Pancreas (tissue), 10 donors: ENCODE data around the gene PRKCB. TPM values are rescaled to one million over a fixed set of nuclear protein-coding genes. Genes with fewer than 3 reads are reported as not detected.

Source experiments
- ATAC-seq, 4 donors: fragments of 200-7000 bp; cut with Tn5 transposase; one replicate each; pipeline versions ENCODE4 v1.8.0 to v1.9.1; 2020; ENCODE audit warnings: mild to moderate bottlenecking in 4 of 4, moderate library complexity in 4 of 4
- DNase-seq, 6 donors: peaks; one replicate each; pipeline ENCODE4 v3.0.0-alpha.2; 2020
- FAIRE-seq: peaks from 2 replicates; lab custom pipeline; 2012; peaks lifted over from hg19 to GRCh38; lab: Jason Lieb, UNC
- H3K27ac ChIP-seq, 4 donors: fragments of 200-600 bp; sonication (generic); 1 replicate in 3 of 4; 2 replicates in 1 of 4; pipeline versions ENCODE4 v1.5.0 to v1.8.0; 2020
- H3K27me3 ChIP-seq, 4 donors: fragments of 200-600 bp; one replicate each; pipeline ENCODE4 v1.8.0; 2021
- H3K36me3 ChIP-seq, 3 donors: fragments of 200-600 bp; sonication (generic) in 1 of 3; one replicate each; pipeline versions ENCODE4 v1.5.0 to v1.8.0; 2020 to 2021
- H3K4me1 ChIP-seq, 3 donors: fragments of 200-600 bp; one replicate each; pipeline ENCODE4 v1.8.0; 2021
- H3K4me3 ChIP-seq, 4 donors: fragments of 200-600 bp; sonication (generic) in 2 of 4; one replicate each; pipeline versions ENCODE4 v1.5.0 to v1.8.0; 2020 to 2021
- H3K9me3 ChIP-seq, 4 donors: fragments of 200-600 bp; one replicate each; pipeline ENCODE4 v1.8.0; 2021
- CTCF ChIP-seq, 4 donors: fragments of 200-600 bp; sonication (generic) in 3 of 4; IDR thresholded peaks; one replicate each; pipeline versions ENCODE4 v1.5.0 to v1.8.0; 2021; ENCODE audit warnings: antibody characterized with exemption in 4 of 4
- WGBS, 2 donors: extraction: QIAGEN DNeasy Blood & Tissue Kit; methylation state at CpG; one replicate each; pipeline ENCODE4 v1.1.7; 2013; 5-methylcytosine and 5-hydroxymethylcytosine counted together
- intact Hi-C, 3 donors: fragments of 100-400 bp; cut with DNase I; formaldehyde crosslinking; loops; one replicate each; pipeline versions ENCODE4 v1.11.1 to v1.14.2; 2022
- polyA plus RNA-seq, 2 donors: library from polyadenylated mRNA; stranded (reverse); fragments of 200-250 nt; gene quantifications; one replicate each; pipeline ENCODE4 v1.2.3, GENCODE V29; 2013
- total RNA-seq, 6 donors: library from RNA; stranded (reverse); fragmentation: NEBNext Ultra II Directional in 4 of 6; extraction: Animal tissue kit (Norgen Biotek cat#: 25700) in 4 of 6; gene quantifications; one replicate each; pipeline versions ENCODE4 v1.2.1 to v1.2.4, GENCODE V29; 2021 to 2023
- donor health status: healthy with polysubstance abuse.
- donor health status: DM: no; HTN: no; CAD: no; lungs with moderate emphysema.
- donor health status: DM: no; HTN: no; CAD: no.
- donor health status: control.
- donor health status: control.
- donor health status: Bipolar disorder and iron deficiency.
- donor health status: DM: yes; HTN: yes; CAD: no.
- donor health status: DM: no; HTN: no; CAD: no.
- donor health status: DM: no; HTN: no; CAD: no.
- donor health status: DM: yes; HTN: yes; CAD: no.

The PRKCB gene
- total and polyA plus RNA-seq, 8 donors = 0.19 to 4.3 (median 0.61) TPM

GRCh38 chr16:24130494-24131085 lies 294.8 kb downstream of the PRKCB start:
- FAIRE-seq (no peak), ATAC-seq (no peak), DNase-seq (no peak)
- H3K4me1 ChIP-seq = no peaks in the 10 kb centered on the region
- no peaks in the 10 kb centered on the region for H3K27me3 ChIP-seq
- H3K36me3 ChIP-seq = no peaks in the 10 kb centered on the region
- intact Hi-C loops = no loop called here
- no peak for TF ChIP-seq CTCF (IDR thresholded peaks at IDR 0.05)
- WGBS, 2 donors = 53 to 57% methylated on average over 10 of the region's 10 CpGs
- no peak overlapping the region for H3K27ac ChIP-seq
- no peak overlapping the region for H3K4me3 ChIP-seq
- H3K9me3 ChIP-seq = no peaks in the 10 kb centered on the region

GRCh38 chr16:24131294-24131693 lies 295.5 kb downstream of the PRKCB start:
- Histone ChIP-seq H3K4me1 (no peaks in the 10 kb centered on the region), H3K27me3 (no peaks in the 10 kb centered on the region), H3K9me3 (no peaks in the 10 kb centered on the region), H3K4me3 (no peak overlapping the region), H3K36me3 (no peaks in the 10 kb centered on the region), H3K27ac (no peak overlapping the region)
- intact Hi-C loops = no loop called here
- DNase-seq (no peak), FAIRE-seq (no peak), ATAC-seq (no peak)
- 57 to 69% methylated on average over 2 of the region's 2 CpGs for WGBS, 2 donors
- no peak for TF ChIP-seq CTCF (IDR thresholded peaks at IDR 0.05)

GRCh38 chr16:24132048-24132796 lies 296.4 kb downstream of the PRKCB start:
- DNase-seq = no peak
- Histone ChIP-seq H3K36me3 (no peaks in the 10 kb centered on the region), H3K27ac (no peak overlapping the region), H3K4me3 (no peak overlapping the region), H3K4me1 (no peaks in the 10 kb centered on the region), H3K9me3 (no peaks in the 10 kb centered on the region), H3K27me3 (no peaks in the 10 kb centered on the region)
- no peak for TF ChIP-seq CTCF (IDR thresholded peaks at IDR 0.05)
- intact Hi-C loops = no loop called here
- no peak for FAIRE-seq
- ATAC-seq = no peak
- 62 to 81% methylated on average over 2 of the region's 2 CpGs for WGBS, 2 donors

GRCh38 chr16:24132797-24133155 lies 297.0 kb downstream of the PRKCB start:
- intact Hi-C loops = no loop called here
- no peaks in the 10 kb centered on the region for H3K27me3 ChIP-seq
- no peak overlapping the region for H3K4me3 ChIP-seq
- DNase-seq (no peak), FAIRE-seq (no peak), ATAC-seq (no peak)
- H3K9me3 ChIP-seq = no peaks in the 10 kb centered on the region
- H3K27ac ChIP-seq = no peak overlapping the region
- H3K36me3 ChIP-seq = no peaks in the 10 kb centered on the region
- no peaks in the 10 kb centered on the region for H3K4me1 ChIP-seq
- 53 to 67% methylated on average over 3 of the region's 3 CpGs for WGBS, 2 donors
- no peak for TF ChIP-seq CTCF (IDR thresholded peaks at IDR 0.05)
